NCI-H82 (cell line): ENCODE data around the gene EXOC3L4.
"Not testable (repeated sequence)": the region's sequence is repeated elsewhere in the genome, so short reads cannot be mapped to it uniquely, and the experiment has no call there.

Experiments used
- DNase-seq: peaks from one replicate; lab custom pipeline; 2025; lab: John Stamatoyannopoulos, UW

The EXOC3L4 gene

DNA sequence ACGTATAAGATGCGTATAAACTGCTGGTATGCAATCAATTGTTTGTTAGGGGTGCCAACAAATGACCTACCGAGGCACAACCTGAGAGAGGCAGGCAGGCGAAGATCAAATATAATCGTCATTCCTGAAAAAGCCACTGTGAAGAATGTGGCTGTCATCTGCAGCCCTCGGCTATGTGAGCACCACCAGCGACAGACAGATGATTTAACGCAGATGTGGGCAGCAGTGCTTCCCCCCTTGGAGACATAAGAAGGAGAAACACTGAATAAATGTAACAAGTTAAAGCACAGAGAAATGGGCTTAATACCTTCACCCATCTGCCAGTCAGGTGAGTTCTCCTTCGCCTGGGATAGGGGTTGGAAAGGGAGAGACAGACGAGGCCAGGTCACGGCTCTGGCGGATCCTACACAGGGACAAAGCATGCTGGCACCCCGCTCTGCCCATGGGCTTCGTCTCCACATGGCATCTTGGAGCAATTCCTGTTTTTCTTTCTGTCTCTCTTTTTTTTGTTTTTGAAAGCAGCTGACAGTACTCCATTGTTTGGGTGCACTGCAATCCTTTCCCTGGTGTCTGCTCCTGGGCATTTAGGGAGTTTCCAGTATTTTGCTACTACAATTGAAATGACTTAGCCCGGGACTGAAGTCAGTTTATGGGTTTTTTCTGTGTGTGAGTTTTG lies 56.9 kb downstream of the EXOC3L4 start:
- no peak for DNase-seq

DNA sequence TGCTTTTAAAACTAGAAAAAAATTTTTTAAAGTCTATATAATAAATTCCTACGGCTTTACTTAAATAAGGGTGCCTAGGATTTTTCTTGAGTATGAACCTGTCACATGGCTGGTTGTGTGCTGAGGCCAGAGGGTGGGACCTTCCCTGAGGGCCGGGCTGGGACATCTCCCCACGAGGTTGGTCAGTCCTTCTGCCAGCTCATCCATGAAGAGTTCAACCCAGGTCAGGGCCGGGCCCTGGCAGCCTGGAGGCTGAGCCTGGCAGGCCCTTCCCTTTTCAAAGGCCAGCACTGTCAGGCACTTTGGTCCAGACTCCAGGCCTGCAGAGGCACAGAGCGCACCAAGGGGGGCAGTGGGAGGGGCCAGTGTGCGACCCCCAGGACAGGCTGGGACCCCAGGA lies 60.5 kb downstream of the EXOC3L4 start:
- DNase-seq, result peak; percentile 29

DNA sequence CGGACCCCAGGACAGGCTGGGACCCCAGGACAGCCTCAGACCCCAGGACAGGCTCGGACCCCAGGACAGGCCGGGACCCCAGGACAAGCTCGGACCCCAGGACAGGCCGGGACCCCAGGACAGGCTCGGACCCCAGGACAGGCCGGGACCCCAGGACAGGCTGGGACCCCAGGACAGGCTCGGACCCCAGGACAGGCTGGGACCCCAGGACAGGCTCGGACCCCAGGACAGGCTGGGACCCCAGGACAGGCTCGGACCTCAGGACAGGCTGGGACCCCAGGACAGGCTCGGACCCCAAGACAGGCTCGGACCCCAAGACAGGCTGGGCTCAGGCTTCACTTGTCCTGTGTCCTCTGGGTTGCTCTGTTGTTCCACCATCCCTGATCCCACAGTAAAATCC lies 60.9 kb downstream of the EXOC3L4 start:
- not testable (repeated sequence) for DNase-seq

DNA sequence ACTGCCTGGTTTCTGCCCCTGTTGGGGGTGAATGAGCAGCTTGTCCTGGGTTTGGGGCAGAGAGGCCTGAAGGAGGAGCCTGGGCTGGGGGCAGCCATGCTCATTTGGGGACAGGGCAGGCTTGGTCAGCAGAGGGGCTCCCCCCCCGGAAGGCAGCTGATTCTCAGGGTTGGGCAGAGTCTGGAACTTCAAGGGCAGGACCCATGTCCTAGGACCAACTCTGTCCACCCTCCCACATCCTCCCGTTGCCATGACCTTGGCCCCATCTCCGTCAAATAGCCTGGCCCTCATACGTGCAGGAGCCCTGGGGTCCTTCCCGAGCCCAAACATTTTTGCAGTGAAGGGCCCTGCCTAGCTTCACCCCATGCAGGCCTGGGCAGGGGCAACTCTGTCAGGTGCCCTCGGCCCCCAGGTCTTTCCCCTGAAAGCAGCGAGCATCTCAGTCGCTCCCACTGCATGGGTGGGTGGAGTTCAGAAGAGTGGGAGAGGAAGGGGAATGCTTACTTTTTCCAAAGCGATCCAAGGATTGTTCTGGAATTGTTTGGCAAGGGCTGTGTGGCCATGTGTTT lies 61.4 kb downstream of the EXOC3L4 start:
- no peak for DNase-seq

DNA sequence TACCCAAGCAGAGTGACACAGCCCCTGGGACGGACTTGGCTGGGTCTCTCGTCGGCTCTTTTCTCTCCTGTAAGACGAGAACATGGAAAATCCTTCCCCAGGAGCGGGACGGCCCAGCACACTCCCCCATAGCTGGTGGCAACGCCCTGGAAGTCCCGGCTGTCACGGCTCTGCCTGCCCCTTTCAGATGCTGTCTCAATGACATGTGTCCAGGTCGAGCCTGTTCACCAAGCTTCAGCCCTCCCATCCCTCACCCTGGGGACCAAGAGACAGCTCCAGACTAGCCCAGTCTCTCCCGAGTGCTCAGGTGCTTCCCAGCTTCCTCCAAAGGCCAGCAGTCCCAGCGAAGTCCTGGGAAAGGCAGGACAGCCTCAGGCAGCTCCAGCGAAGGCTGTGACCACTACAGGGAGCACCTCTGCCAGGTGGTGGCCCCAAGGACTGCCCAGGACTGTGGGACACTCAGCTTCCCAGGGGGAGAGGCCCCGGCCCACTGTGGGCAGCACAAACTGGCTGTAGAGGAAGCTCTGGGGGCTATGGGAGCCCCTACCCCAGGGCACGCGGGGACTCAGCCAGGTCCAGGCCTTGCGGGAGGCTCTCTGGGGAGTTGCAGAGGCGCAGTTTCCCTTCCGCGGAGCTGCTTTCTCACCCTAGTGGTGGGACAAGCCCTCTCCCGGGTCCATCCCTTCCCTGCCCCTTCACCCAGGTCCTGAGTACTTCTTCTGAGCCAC lies 62.3 kb downstream of the EXOC3L4 start:
- no peak for DNase-seq

DNA sequence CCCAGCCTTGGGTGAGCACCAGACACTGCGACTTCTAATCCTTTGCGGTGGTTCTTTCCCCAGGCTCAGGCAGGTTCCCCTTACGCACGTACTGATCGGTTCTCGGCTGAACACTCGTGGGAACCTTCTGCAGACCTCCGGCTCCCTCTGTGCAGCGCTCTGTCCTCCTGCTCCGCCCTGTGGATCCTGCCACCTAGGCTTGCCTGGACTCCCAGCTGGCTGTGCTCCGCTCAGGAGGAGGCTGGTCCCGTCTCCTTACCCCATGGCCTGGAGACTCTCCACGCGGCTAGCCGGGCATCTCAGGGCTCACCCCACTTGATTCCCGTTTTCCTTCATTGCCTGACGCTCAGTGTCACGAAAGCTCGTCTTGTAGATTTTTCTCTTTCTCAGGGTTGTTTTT lies 63.4 kb downstream of the EXOC3L4 start:
- DNase-seq, result no peak

DNA sequence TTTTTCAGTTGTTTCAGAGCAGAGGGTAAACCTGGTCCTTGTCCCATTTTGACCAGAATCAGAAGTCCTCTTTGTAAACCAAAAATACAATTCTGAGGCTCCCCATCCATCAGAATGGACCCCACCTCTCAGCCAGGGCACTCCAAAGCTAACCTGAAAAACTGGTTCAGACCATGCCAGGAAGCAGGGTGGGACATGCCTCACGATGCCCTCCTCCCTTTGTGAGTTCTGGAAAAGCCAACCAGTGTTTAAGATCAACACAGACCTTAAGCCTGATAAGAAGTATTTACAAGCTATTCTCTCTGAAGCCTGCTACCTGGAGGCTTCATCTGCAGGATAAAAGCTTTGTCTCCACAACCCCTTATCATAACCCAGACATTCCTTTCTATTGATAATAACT lies 64.2 kb downstream of the EXOC3L4 start:
- DNase-seq, result no peak
